ENCODE data around the gene FABP7. TPM values are rescaled to one million over a fixed set of nuclear protein-coding genes. Genes with fewer than 3 reads are reported as not detected.

FABP7 gene
- polyA plus RNA-seq, 2 of the 4 experiments (the other 2 are of a cell fraction): not detected

GRCh38 chr6:122788208-122788607 is 8.7 kb downstream of the FABP7 start (continued):
- TF ChIP-seq SMC3 (IDR thresholded peaks at IDR 0.05): no peak
- no peak for TF ChIP-seq BHLHE40 (IDR thresholded peaks at IDR 0.05; ENCODE audit: low read depth, low read length)
- no peak for TF ChIP-seq FOSB (CRISPR knock-in tag; IDR thresholded peaks at IDR 0.05)
- TF ChIP-seq ATOH8 (CRISPR knock-in tag; IDR thresholded peaks at IDR 0.05; ENCODE audit: low read depth): no peak
- TF ChIP-seq NFE2L2 (conservative IDR thresholded peaks at IDR 0.05; ENCODE audit: low read length): no peak
- no peak for TF ChIP-seq ZFP36 (IDR thresholded peaks at IDR 0.05; ENCODE audit: borderline replicate concordance, partially characterized antibody)
- TF ChIP-seq EP300 (IDR thresholded peaks at IDR 0.05): no peak
- no peak for TF ChIP-seq HOXB5 (CRISPR knock-in tag; IDR thresholded peaks at IDR 0.05)

GRCh38 chr6:122788663-122789181 is 9.2 kb downstream of the FABP7 start:
- ChIA-PET POLR2A (interaction anchor here (1.4 to 1.7 kb wide), 2 partner anchors 10 to 92 kb away, joined by 4 to 17 read pairs; no protein-coding TSS in a partner anchor), CTCF (interaction anchor here (1.0 to 3.1 kb wide), 13 partner anchors 9 to 351 kb away, joined by 3 to 17 read pairs (median 5); no protein-coding TSS in a partner anchor)
- H3K4me3 ChIP-seq: peak overlapping the region; percentile 51
- TF ChIP-seq MAZ (IDR thresholded peaks at IDR 0.05; ENCODE audit: borderline replicate concordance, low read depth, low read length) (no peak), CBX2 (IDR thresholded peaks at IDR 0.05; ENCODE audit: borderline replicate concordance, low read depth) (no peak), POLR2AphosphoS2 (conservative IDR thresholded peaks at IDR 0.05; ENCODE audit: low read length) (no peak), BCL3 (IDR thresholded peaks at IDR 0.05) (no peak), RNF2 (IDR thresholded peaks at IDR 0.05; ENCODE audit: borderline replicate concordance, low read depth) (no peak), TP53 (CRISPR knock-in tag; IDR thresholded peaks at IDR 0.05) (no peak), NR3C1 (IDR thresholded peaks at IDR 0.05) (no peak), HES2 (IDR thresholded peaks at IDR 0.05) (no peak), ZFP36 (IDR thresholded peaks at IDR 0.05; ENCODE audit: borderline replicate concordance, partially characterized antibody) (no peak), ELK1 (IDR thresholded peaks at IDR 0.05; ENCODE audit: low read depth, low read length) (no peak), ZC3H11A (IDR thresholded peaks at IDR 0.05) (no peak), NPAS2 (CRISPR knock-in tag; IDR thresholded peaks at IDR 0.05; ENCODE audit: borderline replicate concordance) (no peak)
- peak overlapping the region; percentile 85 to 95 for H3K27ac ChIP-seq
- FAIRE-seq (no peak), DNase-seq (ENCODE audit: low read depth in 1 of 2, low spot score in 1 of 2) (no peak), ATAC-seq (no peak; a peak in 1 of 6 replicates)
- peaks cover 14% of the 10 kb centered on the region; the same call in 1 of the 3 replicates for H3K4me1 ChIP-seq
- peak overlapping the region; percentile 82 for H3K4me2 ChIP-seq
- 28% methylated on average over 10 of the region's 10 CpGs for WGBS (ENCODE audit: missing lambda C conversion rate)
- H3K9me3 ChIP-seq: no peaks in the 10 kb centered on the region

GRCh38 chr6:122789182-122790027 is 9.9 kb downstream of the FABP7 start, which contains the start of gene SMPDL3A:
Gene SMPDL3A (plus strand): TSS chr6:122789258. CDS start chr6:122789347, 89 bp downstream.
- Histone ChIP-seq H3K9me3 (no peaks in the 10 kb centered on the region), H3K4me2 (peak within 1 kb of the TSS; percentile 82), H3K4me1 (peaks cover 14% of the 10 kb centered on the region; the same call in 1 of the 3 replicates), H3K4me3 (peak within 1 kb of the TSS; percentile 51), H3K27ac (peak within 1 kb of the TSS; percentile 85 to 95)
- ATAC-seq (peak; percentile 89 to 92), FAIRE-seq (no peak), DNase-seq (ENCODE audit: low read depth in 1 of 2, low spot score in 1 of 2) (peak; percentile 46 to 73)
- CTCF ChIA-PET: interaction anchor here (1.0 to 3.1 kb wide), 15 partner anchors 9 to 351 kb away, joined by 3 to 17 read pairs (median 5); no protein-coding TSS in a partner anchor
- under 1% methylated on average over 18 of the region's 71 CpGs for WGBS (ENCODE audit: missing lambda C conversion rate)
- POLR2A ChIA-PET: interaction anchor here (0.6 to 1.7 kb wide), 5 partner anchors 9 to 93 kb away, joined by 3 to 17 read pairs (median 4); no protein-coding TSS in a partner anchor
- 0 out of 2 replicates have a peak, but pooled peaks have one; percentile 21 for TF ChIP-seq MAZ (IDR thresholded peaks at IDR 0.05; ENCODE audit: borderline replicate concordance, low read depth, low read length)
- no peak for TF ChIP-seq MAFK (IDR thresholded peaks at IDR 0.05; ENCODE audit: partially characterized antibody)
- 0 out of 2 replicates have a peak, but pooled peaks have one; percentile 73 for TF ChIP-seq PHF8 (IDR thresholded peaks at IDR 0.05; ENCODE audit: borderline replicate concordance, low read depth)
- peak; percentile 33; the same call in 1 of the 3 replicates for TF ChIP-seq SMC3 (IDR thresholded peaks at IDR 0.05)
- TF ChIP-seq HOXB5 (CRISPR knock-in tag; IDR thresholded peaks at IDR 0.05): no peak
- no peak for TF ChIP-seq RNF2 (IDR thresholded peaks at IDR 0.05; ENCODE audit: borderline replicate concordance, low read depth)
- TF ChIP-seq HOXB13 (CRISPR knock-in tag; IDR thresholded peaks at IDR 0.05; ENCODE audit: low read depth): no peak
- TF ChIP-seq CBX8 (IDR thresholded peaks at IDR 0.05): no peak
- TF ChIP-seq HDAC2 (IDR thresholded peaks at IDR 0.05): no peak
- TF ChIP-seq JUN (IDR thresholded peaks at IDR 0.05): peak in 1 of 2 experiments; percentile 54; a peak in 3 of 5 replicates
- TF ChIP-seq HOXA7 (CRISPR knock-in tag; IDR thresholded peaks at IDR 0.05): no peak
- TF ChIP-seq ZNF302 (CRISPR knock-in tag; IDR thresholded peaks at IDR 0.05): no peak
- TF ChIP-seq POLR2AphosphoS2 (conservative IDR thresholded peaks at IDR 0.05; ENCODE audit: low read length): no peak
- TF ChIP-seq BCL3 (IDR thresholded peaks at IDR 0.05): 0 out of 3 replicates have a peak, but pooled peaks have one; percentile 22
- TF ChIP-seq FOSL2 (IDR thresholded peaks at IDR 0.05): no peak
- TF ChIP-seq FOSL2 (CRISPR knock-in tag; IDR thresholded peaks at IDR 0.05): 0 out of 2 replicates have a peak, but pooled peaks have one; percentile 11

Data from A549 (cell line).